ENCODE results near the gene WT1.

The WT1 gene

DNA sequence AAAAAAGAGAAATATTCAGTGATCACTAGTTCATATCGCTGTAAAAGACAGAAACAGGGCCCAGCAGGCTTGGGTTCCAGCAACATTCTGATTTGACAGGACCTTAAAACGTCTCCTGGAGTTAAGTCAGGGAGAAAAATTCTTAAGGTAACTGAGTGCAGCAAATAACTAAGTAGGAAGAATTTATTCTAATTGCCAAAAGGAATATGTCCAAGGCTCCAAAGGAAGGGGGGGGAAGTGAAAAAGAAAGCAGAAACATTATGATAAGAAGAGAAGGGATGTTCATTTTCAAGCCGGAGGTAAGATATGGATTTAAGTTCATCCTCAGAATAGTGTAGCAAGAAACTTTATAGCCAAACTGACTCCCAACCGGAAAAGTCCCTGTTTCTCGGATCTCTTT is 90.4 kb downstream of the WT1 start:
- Histone ChIP-seq H3K4me3 (ENCODE audit: low read length) (no peak overlapping the region), H3K9ac (ENCODE audit: low read length) (no peak overlapping the region), H3K27me3 (replicated peaks; ENCODE audit: control insufficient read depth, insufficient read depth, low read length) (peaks cover 20% of the 10 kb centered on the region), H3K36me3 (ENCODE audit: control insufficient read depth, insufficient read depth, low read length, severe bottlenecking) (no peaks in the 10 kb centered on the region), H3K4me1 (ENCODE audit: control insufficient read depth, insufficient read depth, low read length) (no peaks in the 10 kb centered on the region), H3K9me3 (ENCODE audit: control insufficient read depth, low read length) (no peaks in the 10 kb centered on the region)
- DNase-seq (ENCODE audit: low read depth): no peak

DNA sequence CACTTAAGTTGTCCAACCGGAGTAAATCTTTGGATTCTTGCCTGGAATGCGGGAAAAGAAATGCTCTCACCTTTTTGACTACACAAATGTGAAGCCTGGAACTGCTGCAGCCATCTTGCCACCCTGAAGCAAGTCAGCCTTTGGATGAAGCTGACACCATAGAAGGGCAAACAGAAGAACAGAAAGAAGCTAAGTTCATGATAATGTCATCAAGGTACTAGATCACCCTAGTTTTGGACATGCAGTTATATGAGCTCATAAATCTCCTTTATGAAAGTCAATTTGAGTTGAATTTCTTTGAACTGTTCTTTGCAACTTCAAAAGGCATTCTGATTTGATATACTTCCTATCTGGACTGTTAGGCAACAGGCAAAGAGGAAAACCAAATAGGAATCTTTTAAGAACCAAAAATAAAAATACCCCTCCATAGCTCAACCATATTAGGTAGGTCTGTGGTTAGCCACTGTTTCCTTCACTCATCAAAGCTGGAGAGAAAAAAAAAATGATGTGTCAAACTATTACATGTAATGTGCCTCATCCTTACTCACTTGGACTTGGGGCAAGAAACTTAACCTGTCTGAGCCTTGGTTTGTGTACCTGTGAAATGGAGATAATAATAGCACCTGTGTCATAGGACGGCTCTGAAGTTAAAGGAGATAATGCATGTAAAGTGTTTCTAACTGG is 91.9 kb downstream of the WT1 start:
- Histone ChIP-seq H3K4me3 (ENCODE audit: low read length) (no peak overlapping the region), H3K9ac (ENCODE audit: low read length) (no peak overlapping the region), H3K27me3 (replicated peaks; ENCODE audit: control insufficient read depth, insufficient read depth, low read length) (peaks cover 20% of the 10 kb centered on the region), H3K36me3 (ENCODE audit: control insufficient read depth, insufficient read depth, low read length, severe bottlenecking) (no peaks in the 10 kb centered on the region), H3K9me3 (ENCODE audit: control insufficient read depth, low read length) (no peaks in the 10 kb centered on the region), H3K4me1 (ENCODE audit: control insufficient read depth, insufficient read depth, low read length) (no peaks in the 10 kb centered on the region)
- DNase-seq (ENCODE audit: low read depth): no peak

DNA sequence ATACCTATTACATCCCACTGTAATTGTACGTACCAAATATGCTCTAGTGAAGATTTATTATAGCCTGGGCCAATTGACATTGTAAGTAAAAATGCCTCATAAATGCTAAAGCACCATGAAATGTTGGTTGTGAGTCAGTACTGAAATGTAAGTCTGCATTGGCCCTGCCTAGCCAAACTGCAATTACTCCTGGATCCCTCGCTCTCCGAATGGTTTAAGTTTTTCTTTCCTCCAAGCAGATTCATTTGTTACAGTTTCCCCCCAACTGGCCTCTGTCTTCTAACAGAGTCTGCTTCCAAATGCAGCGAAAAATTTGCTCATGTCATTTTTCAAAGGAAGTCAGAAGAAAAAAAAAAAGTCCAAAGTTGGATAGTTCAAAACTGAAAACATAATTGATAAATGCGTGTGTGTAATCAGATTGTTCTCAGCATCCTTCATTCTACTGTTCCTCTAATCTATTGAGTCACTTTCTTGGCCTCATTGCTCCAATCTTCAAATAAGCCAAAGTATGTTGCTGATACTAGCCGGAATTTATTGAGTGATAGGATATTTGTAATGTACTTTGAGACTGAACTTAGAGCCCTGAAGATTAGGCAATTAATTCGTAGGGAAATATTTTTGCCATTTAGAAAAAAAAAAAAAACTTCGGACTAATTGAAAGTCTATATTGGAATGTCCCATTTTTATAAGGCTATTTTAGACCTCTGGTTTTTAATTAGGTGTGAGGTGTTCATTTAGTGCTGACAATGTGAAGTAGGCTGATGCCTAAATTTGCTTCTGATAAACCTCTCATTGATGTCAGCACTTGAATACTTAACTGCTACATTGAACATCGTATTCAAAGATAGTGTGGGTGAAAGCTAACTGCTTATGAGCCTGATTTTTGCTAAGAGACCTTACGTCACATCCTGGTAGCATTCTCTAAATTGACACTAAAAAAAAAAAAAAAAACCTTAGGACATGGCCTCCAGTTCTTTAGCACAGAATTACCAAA is 93.4 kb downstream of the WT1 start:
- DNase-seq (ENCODE audit: low read depth): no peak
- H3K9ac ChIP-seq (ENCODE audit: low read length): no peak overlapping the region
- H3K4me3 ChIP-seq (ENCODE audit: low read length): no peak overlapping the region
- no peaks in the 10 kb centered on the region for H3K4me1 ChIP-seq (ENCODE audit: control insufficient read depth, insufficient read depth, low read length)
- H3K36me3 ChIP-seq (ENCODE audit: control insufficient read depth, insufficient read depth, low read length, severe bottlenecking): no peaks in the 10 kb centered on the region
- peaks cover 20% of the 10 kb centered on the region for H3K27me3 ChIP-seq (replicated peaks; ENCODE audit: control insufficient read depth, insufficient read depth, low read length)
- H3K9me3 ChIP-seq (ENCODE audit: control insufficient read depth, low read length): no peaks in the 10 kb centered on the region

DNA sequence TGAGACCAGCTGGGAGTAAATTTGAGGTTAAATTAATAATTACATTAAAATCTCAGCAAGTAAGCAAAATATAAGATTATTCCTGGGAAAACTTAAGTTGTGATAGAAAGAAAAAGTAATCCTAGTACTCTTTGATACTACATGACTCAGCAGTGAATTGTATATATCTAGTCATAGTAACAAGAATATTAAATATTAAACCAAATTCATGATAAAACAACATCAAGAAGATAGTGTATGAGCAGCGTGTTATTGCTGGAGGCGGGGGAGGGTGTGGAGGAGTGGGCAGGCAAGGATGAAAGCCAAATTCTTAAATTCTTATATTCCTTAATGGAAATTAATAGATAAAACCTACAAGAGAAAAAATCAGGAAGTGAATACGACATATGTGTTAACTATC is 95.2 kb downstream of the WT1 start:
- Histone ChIP-seq H3K36me3 (ENCODE audit: control insufficient read depth, insufficient read depth, low read length, severe bottlenecking) (no peaks in the 10 kb centered on the region), H3K4me3 (ENCODE audit: low read length) (no peak overlapping the region), H3K9ac (ENCODE audit: low read length) (no peak overlapping the region), H3K27me3 (replicated peaks; ENCODE audit: control insufficient read depth, insufficient read depth, low read length) (peaks cover 17% of the 10 kb centered on the region), H3K9me3 (ENCODE audit: control insufficient read depth, low read length) (no peaks in the 10 kb centered on the region), H3K4me1 (ENCODE audit: control insufficient read depth, insufficient read depth, low read length) (no peaks in the 10 kb centered on the region)
- no peak for DNase-seq (ENCODE audit: low read depth)
